SK-N-MC (cell line): ENCODE measurements around the gene NFIX.
A peak's percentile ranks its signal among the peaks of the same experiment; 100 is the strongest.

Source experiments
- DNase-seq: peaks from one replicate; pipeline ENCODE4 v3.0.0-alpha.2; 2011; ENCODE audit warnings: low read depth, low spot score
- H3K27ac ChIP-seq: fragments of 200-600 bp; sonication (generic); 2 replicates; pipeline ENCODE4 v1.5.1; 2016; ENCODE audit warnings: mixed run types
- H3K36me3 ChIP-seq: fragments of 200-600 bp; sonication (generic); 2 replicates; pipeline ENCODE4 v1.6.1; 2017; ENCODE audit warnings: antibody characterized with exemption, low read length, mixed read lengths; ENCODE audit not compliant: insufficient read depth
- H3K4me3 ChIP-seq: fragments of 200-600 bp; sonication (generic); 2 replicates; pipeline ENCODE4 v1.5.1; 2016
- H3K9ac ChIP-seq: fragments of 200-600 bp; sonication (generic); 2 replicates; pipeline ENCODE4 v1.8.0; 2017; ENCODE audit warnings: mixed run types, mixed read lengths; ENCODE audit not compliant: insufficient read length
- H3K9me3 ChIP-seq: fragments of 200-600 bp; sonication (generic); 2 replicates; pipeline ENCODE4 v1.6.1; 2017; ENCODE audit warnings: low read depth, mild to moderate bottlenecking, antibody characterized with exemption, low read length, moderate library complexity, mixed read lengths
- EZH2 ChIP-seq: fragments of 200-600 bp; sonication (generic); IDR thresholded peaks from one replicate; pipeline ENCODE4 v1.6.1; 2017; ENCODE audit warnings: antibody characterized with exemption
- FOXP2 ChIP-seq: optimal IDR thresholded peaks from 2 replicates; pipeline ENCODE3; 2011; ENCODE audit warnings: mild to moderate bottlenecking, moderate library complexity; ENCODE audit not compliant: insufficient read depth; ENCODE audit errors: extremely low read length, control extremely low read depth
- POLR2AphosphoS5 ChIP-seq: IDR thresholded peaks from 2 replicates; pipeline ENCODE4 v1.6.1; 2012; ENCODE audit warnings: mild to moderate bottlenecking, low read depth, low read length, borderline replicate concordance

Gene NFIX

GRCh38 chr19:13012690-13013608, 17.7 kb downstream of the NFIX start:
- Histone ChIP-seq H3K4me3 (peak overlapping the region; percentile 34; the same call in 1 of the 2 replicates), H3K27ac (peak overlapping the region; percentile 93), H3K9ac (peak overlapping the region; percentile 73), H3K36me3 (no peaks in the 10 kb centered on the region), H3K9me3 (no peaks in the 10 kb centered on the region)
- no peak for DNase-seq
- TF ChIP-seq POLR2AphosphoS5 (no peak), EZH2 (no peak)

GRCh38 chr19:13013649-13014048, 18.4 kb downstream of the NFIX start:
- H3K27ac ChIP-seq, result peak overlapping the region; percentile 93
- H3K4me3 ChIP-seq, result peak overlapping the region; percentile 34
- peak overlapping the region; percentile 73 for H3K9ac ChIP-seq
- TF ChIP-seq POLR2AphosphoS5 (no peak), EZH2 (no peak), FOXP2 (no peak)
- H3K9me3 ChIP-seq, result no peaks in the 10 kb centered on the region
- DNase-seq, result no peak
- H3K36me3 ChIP-seq, result no peaks in the 10 kb centered on the region

GRCh38 chr19:13014101-13014920, 19.0 kb downstream of the NFIX start:
- no peak for DNase-seq
- TF ChIP-seq FOXP2 (no peak), POLR2AphosphoS5 (no peak), EZH2 (no peak)
- H3K27ac ChIP-seq, result peak overlapping the region; percentile 93
- no peaks in the 10 kb centered on the region for H3K9me3 ChIP-seq
- peak overlapping the region; percentile 34 for H3K4me3 ChIP-seq
- H3K9ac ChIP-seq, result peak overlapping the region; percentile 73
- no peaks in the 10 kb centered on the region for H3K36me3 ChIP-seq

- no peak overlapping the region for H3K9ac ChIP-seq
- no peak for DNase-seq
- H3K9me3 ChIP-seq, result no peaks in the 10 kb centered on the region
- TF ChIP-seq POLR2AphosphoS5 (no peak), FOXP2 (no peak), EZH2 (no peak)
- peak overlapping the region; percentile 34; the same call in 1 of the 2 replicates for H3K4me3 ChIP-seq
- no peaks in the 10 kb centered on the region for H3K36me3 ChIP-seq
- peak overlapping the region; percentile 93 for H3K27ac ChIP-seq
Measured at GRCh38 chr19:13014921-13015280, 19.6 kb downstream of the NFIX start.

GRCh38 chr19:13015361-13016223, 20.3 kb downstream of the NFIX start:
- TF ChIP-seq EZH2, result no peak
- TF ChIP-seq FOXP2, result no peak
- TF ChIP-seq POLR2AphosphoS5, result no peak
- peak overlapping the region; percentile 31 for H3K4me3 ChIP-seq
- no peaks in the 10 kb centered on the region for H3K9me3 ChIP-seq
- peak overlapping the region; percentile 8 for H3K9ac ChIP-seq
- H3K27ac ChIP-seq, result peak overlapping the region; percentile 93
- H3K36me3 ChIP-seq, result no peaks in the 10 kb centered on the region
- DNase-seq, result no peak

- Histone ChIP-seq H3K4me3 (peak overlapping the region; percentile 20; the same call in 1 of the 2 replicates), H3K9ac (peak overlapping the region; percentile 60)
- DNase-seq, result no peak
Measured at GRCh38 chr19:13016245-13016627, 21.0 kb downstream of the NFIX start.

GRCh38 chr19:13016628-13017305, 21.5 kb downstream of the NFIX start:
- TF ChIP-seq EZH2, result no peak
- no peak for TF ChIP-seq POLR2AphosphoS5
- TF ChIP-seq FOXP2, result no peak
- H3K27ac ChIP-seq, result peak overlapping the region; percentile 93
- no peaks in the 10 kb centered on the region for H3K9me3 ChIP-seq
- H3K9ac ChIP-seq, result peak overlapping the region; percentile 60
- no peaks in the 10 kb centered on the region for H3K36me3 ChIP-seq
- H3K4me3 ChIP-seq, result no peak overlapping the region; the same call in 1 of the 2 replicates
- DNase-seq, result no peak

More at GRCh38 chr19:13016245-13016627, 21.0 kb downstream of the NFIX start:
- Histone ChIP-seq H3K36me3 (no peaks in the 10 kb centered on the region), H3K27ac (peak overlapping the region; percentile 93), H3K9me3 (no peaks in the 10 kb centered on the region)
- TF ChIP-seq POLR2AphosphoS5, result no peak
- TF ChIP-seq EZH2, result no peak
- no peak for TF ChIP-seq FOXP2
